B cell (primary cell): ENCODE results near the gene SBK2. TPM values are rescaled to one million over a fixed set of nuclear protein-coding genes. Genes with fewer than 3 reads are reported as not detected.
"Not testable (repeated sequence)": the region's sequence is repeated elsewhere in the genome, so short reads cannot be mapped to it uniquely, and the experiment has no call there.

Experiments used
- ATAC-seq: fragments of 200-7000 bp; cut with Tn5 transposase; one replicate; pipeline ENCODE4 v1.10.0; 2021; ENCODE audit warnings: low read depth, mild to moderate bottlenecking, moderate number of reproducible peaks, moderate library complexity
- CTCF ChIA-PET: fragments of 350-600 bp; sonication (Branson Sonifier 250); formaldehyde crosslinking; loops from one replicate; lab custom pipeline; 2021; ENCODE audit warnings: antibody characterized with exemption, inconsistent platforms; lab: Charles Lee
- POLR2A ChIA-PET: fragments of 350-600 bp; sonication (Branson Sonifier 250); formaldehyde crosslinking; loops from one replicate; lab custom pipeline; 2021; ENCODE audit warnings: antibody characterized with exemption; lab: Charles Lee
- DNase-seq: peaks from one replicate; pipeline ENCODE4 v3.0.0; 2013
- H2AFZ ChIP-seq: 2 replicates; pipeline ENCODE4 v1.6.1; 2012; ENCODE audit warnings: mild to moderate bottlenecking, low read depth, low read length; ENCODE audit not compliant: insufficient read depth, poor library complexity, severe bottlenecking
- H3K27ac ChIP-seq, 2 donors: 1 replicate in 1 of 2; 2 replicates in 1 of 2; pipeline ENCODE4 v1.5.1; 2012 to 2013; ENCODE audit warnings: low read length in 2 of 2, mild to moderate bottlenecking in 2 of 2, moderate library complexity in 1 of 2
- H3K27me3 ChIP-seq, 4 experiments: fragments of 200-600 bp in 1 of 4; sonication (generic) in 1 of 4; replicated peaks in 1 of 4; 1 replicate in 2 of 4; 2 replicates in 2 of 4; pipeline versions ENCODE4 v1.6.1 to v1.7.0; 2013 to 2016; ENCODE audit warnings: low read length in 3 of 4, mild to moderate bottlenecking in 2 of 4, mixed read lengths in 1 of 4, moderate library complexity in 1 of 4; ENCODE audit not compliant: insufficient read depth in 4 of 4, control insufficient read depth in 3 of 4; ENCODE audit errors: control extremely low read depth in 1 of 4
- H3K36me3 ChIP-seq, 2 experiments: replicated peaks in 1 of 2; 1 replicate in 1 of 2; 2 replicates in 1 of 2; pipeline versions ENCODE4 v1.6.1 to v1.7.1; 2013; ENCODE audit warnings: low read length in 1 of 2; ENCODE audit not compliant: insufficient read depth in 2 of 2, control insufficient read depth in 1 of 2; ENCODE audit errors: control extremely low read depth in 1 of 2, extremely low read depth in 1 of 2
- H3K4me1 ChIP-seq, 2 donors: fragments of 200-600 bp in 1 of 2; sonication (generic) in 1 of 2; 1 replicate in 1 of 2; 2 replicates in 1 of 2; pipeline versions ENCODE4 v1.5.1 to v1.6.1; 2013 to 2017; ENCODE audit warnings: low read length in 2 of 2; ENCODE audit not compliant: control insufficient read depth in 2 of 2, insufficient read depth in 2 of 2
- H3K4me2 ChIP-seq: replicated peaks from 2 replicates; pipeline ENCODE3; 2012; ENCODE audit warnings: mild to moderate bottlenecking, low read depth, low read length; ENCODE audit not compliant: poor library complexity, severe bottlenecking
- H3K4me3 ChIP-seq, 5 experiments: fragments of 200-600 bp in 1 of 5; sonication (generic) in 1 of 5; 1 replicate in 3 of 5; 2 replicates in 2 of 5; pipeline versions ENCODE4 v1.5.1 to v1.7.0; 2011 to 2016; ENCODE audit warnings: low read length in 4 of 5, mild to moderate bottlenecking in 4 of 5, low read depth in 2 of 5, control low read depth in 1 of 5, moderate library complexity in 1 of 5; ENCODE audit not compliant: insufficient read depth in 1 of 5; ENCODE audit errors: control extremely low read depth in 1 of 5, extremely low read depth in 1 of 5
- H3K79me2 ChIP-seq: fragments of 200-600 bp; sonication (generic); one replicate; pipeline ENCODE4 v1.6.0; 2016; ENCODE audit warnings: low read length; ENCODE audit not compliant: control insufficient read depth, insufficient read depth
- H3K9ac ChIP-seq: fragments of 200-600 bp; sonication (generic); 2 replicates; pipeline ENCODE4 v1.6.1; 2017; ENCODE audit warnings: mild to moderate bottlenecking, low read length, moderate library complexity
- H3K9me3 ChIP-seq, 3 donors: one replicate each; pipeline versions ENCODE4 v1.6.1 to v1.7.1; 2013; ENCODE audit warnings: low read length in 2 of 3; ENCODE audit not compliant: control insufficient read depth in 2 of 3, insufficient read depth in 1 of 3; ENCODE audit errors: control extremely low read depth in 1 of 3
- H4K20me1 ChIP-seq: 2 replicates; pipeline ENCODE4 v1.6.0; 2012; ENCODE audit warnings: mild to moderate bottlenecking, low read length; ENCODE audit not compliant: insufficient read depth, control insufficient read depth, poor library complexity, severe bottlenecking
- H3K27ac Mint-ChIP-seq: one replicate; pipeline ENCODE4 v1.8.0; 2021; ENCODE audit warnings: mixed read lengths
- H3K27me3 Mint-ChIP-seq: one replicate; pipeline ENCODE4 v1.8.0; 2021; ENCODE audit warnings: mixed read lengths
- H3K4me1 Mint-ChIP-seq: one replicate; pipeline ENCODE4 v1.8.0; 2021; ENCODE audit warnings: mixed read lengths
- H3K4me3 Mint-ChIP-seq: one replicate; pipeline ENCODE4 v1.8.0; 2021; ENCODE audit warnings: mixed read lengths
- H3K9me3 Mint-ChIP-seq: one replicate; pipeline ENCODE4 v1.8.0; 2022; ENCODE audit warnings: mixed read lengths; ENCODE audit not compliant: insufficient read depth
- EZH2 ChIP-seq: IDR thresholded peaks from 2 replicates; pipeline ENCODE4 v1.6.1; 2012; ENCODE audit warnings: borderline replicate concordance, low read depth, mild to moderate bottlenecking, moderate library complexity, low read length; ENCODE audit not compliant: insufficient read depth, poor library complexity, severe bottlenecking
- WGBS: methylation state at CpG from one replicate; pipeline ENCODE4 v1.1.5; 2013; ENCODE audit warnings: missing lambda C conversion rate; ENCODE audit not compliant: insufficient coverage; 5-methylcytosine and 5-hydroxymethylcytosine counted together
- intact Hi-C: fragments of 100-400 bp; cut with micrococcal nuclease; formaldehyde crosslinking; loops from one replicate; pipeline ENCODE4 v1.10.0; 2022
- polyA plus RNA-seq: library from polyadenylated mRNA; depleted of rRNA; stranded (reverse); fragments of >200 nt; gene quantifications from 2 replicates; pipeline ENCODE4 v1.2.3, GENCODE V29; 2012
- total RNA-seq, 2 donors: library from RNA; stranded (reverse); fragments of 120-200 nt in 1 of 2; gene quantifications; 1 replicate in 1 of 2; 2 replicates in 1 of 2; pipeline versions ENCODE4 v1.2.3 to v1.2.4, GENCODE V29; 2013 to 2022
- TF ChIP-seq, protein P1 (sequence below): fragments of 200-600 bp; IDR thresholded peaks from one replicate; pipeline ENCODE4 v1.8.0; 2022; ENCODE audit warnings: antibody characterized with exemption, mild to moderate bottlenecking

SBK2 gene
- total and polyA plus RNA-seq, 2 donors (not counting 1 experiment from before 2014, with no cell fraction given): not detected

DNA sequence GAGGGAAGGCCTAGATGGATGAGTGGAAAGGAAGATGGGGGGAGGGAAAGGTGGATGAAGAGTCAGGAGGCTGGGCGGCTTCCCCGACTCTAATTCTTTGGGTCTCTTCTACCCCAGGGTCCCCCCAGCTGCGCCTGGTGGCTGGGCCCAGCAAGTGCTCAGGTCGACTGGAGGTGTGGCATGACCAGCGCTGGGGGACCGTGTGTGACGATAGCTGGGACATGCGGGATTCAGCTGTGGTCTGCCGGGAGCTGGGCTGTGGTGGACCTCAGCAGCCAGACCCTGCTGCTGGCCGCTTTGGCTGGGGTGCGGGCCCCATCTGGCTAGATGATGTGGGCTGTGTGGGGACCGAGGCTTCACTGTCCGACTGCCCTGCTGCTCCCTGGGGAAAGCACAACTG, 39.2 kb downstream of the SBK2 start:
- POLR2A ChIA-PET: no interaction called here
- peaks cover 4% of the 10 kb centered on the region for H3K4me1 Mint-ChIP-seq

DNA sequence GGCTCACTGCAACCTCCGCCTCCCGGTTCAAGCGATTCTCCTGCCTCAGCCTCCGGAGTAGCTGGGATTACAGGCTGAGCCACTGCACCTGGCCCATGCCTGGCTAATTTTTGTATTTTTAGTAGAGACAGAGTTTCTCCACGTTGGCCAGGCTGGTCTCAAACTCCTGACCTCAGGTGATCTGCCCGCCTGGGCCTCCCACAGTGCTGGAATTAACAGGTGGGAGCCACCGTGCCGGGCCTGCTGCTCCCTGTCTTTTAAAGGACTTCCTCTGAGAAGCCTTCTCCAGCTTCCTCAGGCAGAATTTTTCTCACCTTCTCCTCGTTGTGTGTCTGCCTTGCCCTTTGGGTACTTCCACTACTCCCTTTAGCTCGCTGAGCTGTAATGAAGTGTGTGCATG, 40.1 kb downstream of the SBK2 start:
- POLR2A ChIA-PET, H3K79me2 ChIP-seq, H3K27me3 Mint-ChIP-seq, H3K36me3 ChIP-seq, H3K9me3 Mint-ChIP-seq, H3K9ac ChIP-seq, H3K27ac ChIP-seq, H3K27ac Mint-ChIP-seq, H3K4me3 ChIP-seq, DNase-seq, intact Hi-C loops, H2AFZ ChIP-seq, H3K9me3 ChIP-seq, ATAC-seq, H4K20me1 ChIP-seq, H3K4me3 Mint-ChIP-seq, H3K4me1 Mint-ChIP-seq, H3K4me1 ChIP-seq, H3K4me2 ChIP-seq: not testable (repeated sequence)
- CTCF ChIA-PET: interaction anchor here (3.0 kb wide), 1 partner anchor 29 kb away, joined by 14 read pairs; no protein-coding TSS in a partner anchor
- peaks cover 0 to 19% (median 2%) of the 10 kb centered on the region in 4 experiments for H3K27me3 ChIP-seq
- 92% methylated on average over 8 of the region's 10 CpGs for WGBS

More for the DNA sequence above, 39.2 kb downstream of the SBK2 start:
- no peak overlapping the region for H3K4me3 Mint-ChIP-seq
- H2AFZ ChIP-seq: no peak overlapping the region
- H3K79me2 ChIP-seq: no peaks in the 10 kb centered on the region
- ATAC-seq (no peak), DNase-seq (no peak)
- intact Hi-C loops: no loop called here
- no peaks in the 10 kb centered on the region for H4K20me1 ChIP-seq
- no peaks in the 10 kb centered on the region for H3K36me3 ChIP-seq
- no peak overlapping the region for H3K4me3 ChIP-seq
- H3K4me2 ChIP-seq: no peak overlapping the region
- no peaks in the 10 kb centered on the region for H3K4me1 ChIP-seq
- H3K27ac Mint-ChIP-seq: no peak overlapping the region
- no peak for TF ChIP-seq EZH2
- TF ChIP-seq, protein P1, sequence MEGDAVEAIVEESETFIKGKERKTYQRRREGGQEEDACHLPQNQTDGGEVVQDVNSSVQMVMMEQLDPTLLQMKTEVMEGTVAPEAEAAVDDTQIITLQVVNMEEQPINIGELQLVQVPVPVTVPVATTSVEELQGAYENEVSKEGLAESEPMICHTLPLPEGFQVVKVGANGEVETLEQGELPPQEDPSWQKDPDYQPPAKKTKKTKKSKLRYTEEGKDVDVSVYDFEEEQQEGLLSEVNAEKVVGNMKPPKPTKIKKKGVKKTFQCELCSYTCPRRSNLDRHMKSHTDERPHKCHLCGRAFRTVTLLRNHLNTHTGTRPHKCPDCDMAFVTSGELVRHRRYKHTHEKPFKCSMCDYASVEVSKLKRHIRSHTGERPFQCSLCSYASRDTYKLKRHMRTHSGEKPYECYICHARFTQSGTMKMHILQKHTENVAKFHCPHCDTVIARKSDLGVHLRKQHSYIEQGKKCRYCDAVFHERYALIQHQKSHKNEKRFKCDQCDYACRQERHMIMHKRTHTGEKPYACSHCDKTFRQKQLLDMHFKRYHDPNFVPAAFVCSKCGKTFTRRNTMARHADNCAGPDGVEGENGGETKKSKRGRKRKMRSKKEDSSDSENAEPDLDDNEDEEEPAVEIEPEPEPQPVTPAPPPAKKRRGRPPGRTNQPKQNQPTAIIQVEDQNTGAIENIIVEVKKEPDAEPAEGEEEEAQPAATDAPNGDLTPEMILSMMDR: no peak
- CTCF ChIA-PET: interaction anchor here (1.2 to 3.0 kb wide), 3 partner anchors 30 to 356 kb away, joined by 3 to 14 read pairs (median 4); no protein-coding TSS in a partner anchor
- no peaks in the 10 kb centered on the region for H3K27me3 Mint-ChIP-seq
- no peak overlapping the region for H3K9ac ChIP-seq
- 95% methylated on average over 13 of the region's 13 CpGs for whole genome bisulfite sequencing
- no peak overlapping the region for H3K27ac ChIP-seq
- peaks cover 0 to 11% (median 2%) of the 10 kb centered on the region in 4 experiments for H3K27me3 ChIP-seq
- H3K9me3 Mint-ChIP-seq: no peaks in the 10 kb centered on the region
- no peaks in the 10 kb centered on the region for H3K9me3 ChIP-seq
